ENCODE data around the gene C1orf21.

The C1orf21 gene

GRCh38 chr1:184627007-184627341 lies 240.1 kb downstream of the C1orf21 start:
- no peak overlapping the region for H3K27ac ChIP-seq
- TF ChIP-seq CTCF (conservative IDR thresholded peaks at IDR 0.05) = no peak

- no peak overlapping the region for H3K27ac ChIP-seq
- TF ChIP-seq CTCF (conservative IDR thresholded peaks at IDR 0.05) = no peak
These were observed 242.4 kb downstream of the C1orf21 start for GRCh38 chr1:184629266-184629665.

GRCh38 chr1:184630679-184631060 lies 243.8 kb downstream of the C1orf21 start:
- H3K27ac ChIP-seq = no peak overlapping the region
- no peak for TF ChIP-seq CTCF (conservative IDR thresholded peaks at IDR 0.05)

- no peak overlapping the region for H3K27ac ChIP-seq
- TF ChIP-seq CTCF (conservative IDR thresholded peaks at IDR 0.05) = no peak
These were observed 245.8 kb downstream of the C1orf21 start for GRCh38 chr1:184632415-184633175.

DNA sequence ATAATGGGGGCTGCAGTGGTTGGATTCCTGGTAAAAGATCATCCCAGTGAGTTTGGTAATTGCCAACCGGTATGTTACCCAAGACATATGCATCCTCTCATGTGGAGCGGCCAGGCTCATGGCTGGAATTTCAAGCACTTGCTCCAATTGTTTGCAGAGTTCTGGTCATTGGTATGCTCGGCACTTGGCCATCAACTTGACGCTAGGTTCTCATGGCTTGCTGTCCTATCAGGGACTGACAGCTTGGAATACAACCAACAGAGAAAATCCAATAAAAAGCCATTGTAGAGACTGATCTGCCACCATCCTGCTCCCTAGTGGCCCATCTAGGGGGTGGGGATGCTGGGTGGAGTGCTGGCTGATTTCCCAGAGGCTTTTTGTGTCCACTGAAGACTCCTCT lies 247.0 kb downstream of the C1orf21 start:
- H3K27ac ChIP-seq = no peak overlapping the region
- TF ChIP-seq CTCF (conservative IDR thresholded peaks at IDR 0.05) = no peak

DNA sequence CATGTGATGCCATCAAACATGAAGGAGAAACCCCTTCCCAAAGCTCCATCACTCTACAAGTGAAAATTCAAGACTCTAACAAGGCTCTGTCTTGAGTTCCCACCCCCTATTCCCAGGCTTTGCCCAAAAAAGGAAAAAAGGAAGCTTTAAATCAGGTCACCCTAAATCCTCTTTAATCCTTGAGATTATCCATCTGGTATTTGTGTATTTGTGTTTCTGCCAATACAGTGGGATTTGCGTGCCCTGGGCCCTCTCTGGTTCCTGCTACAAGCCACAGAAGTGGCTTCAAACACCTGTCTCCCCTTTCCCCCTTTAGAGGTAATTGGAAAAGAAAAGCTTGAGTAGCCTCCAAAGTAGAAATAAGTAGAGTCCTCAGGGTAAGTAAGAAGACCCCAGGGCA lies 247.5 kb downstream of the C1orf21 start:
- no peak for TF ChIP-seq CTCF (conservative IDR thresholded peaks at IDR 0.05)
- no peak overlapping the region for H3K27ac ChIP-seq

DNA sequence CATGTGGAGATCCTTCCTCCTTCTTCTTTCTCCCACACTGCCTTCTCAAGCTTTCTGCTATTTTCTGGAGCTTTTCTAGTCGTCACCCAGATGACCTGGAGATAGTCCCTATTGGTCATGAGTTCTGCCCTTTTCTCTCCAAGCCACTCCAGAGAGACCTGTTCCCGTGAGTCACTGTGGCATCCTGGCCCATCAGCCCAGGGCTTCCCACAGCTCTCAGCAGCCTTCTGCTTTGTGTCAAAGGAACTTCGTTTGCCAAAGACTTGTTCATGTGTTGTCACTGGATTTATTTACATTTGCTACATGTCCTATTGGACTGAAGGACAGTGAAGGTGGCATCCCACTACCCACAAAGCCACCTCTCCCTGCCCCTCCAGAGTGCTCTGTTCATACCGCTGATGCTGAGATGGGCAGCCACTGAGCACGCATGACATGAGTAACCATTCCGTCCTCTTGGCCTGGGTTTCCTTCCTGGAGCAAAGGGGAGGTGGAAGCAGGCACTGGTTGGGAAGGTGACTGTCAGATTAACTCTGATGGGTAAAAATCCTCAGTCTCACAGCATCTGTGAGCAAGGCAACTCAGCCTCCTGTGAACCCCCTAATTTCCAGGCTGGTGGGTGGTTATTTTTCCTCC lies 248.6 kb downstream of the C1orf21 start:
- no peak overlapping the region for H3K27ac ChIP-seq
- TF ChIP-seq CTCF (conservative IDR thresholded peaks at IDR 0.05) = no peak
